Measurements from ENCODE around the gene REL.

Gene REL

GRCh38 chr2:60964651-60965498 is 83.5 kb downstream of the REL start:
- no peak for DNase-seq (ENCODE audit: low read depth)

GRCh38 chr2:60965499-60965785 is 84.1 kb downstream of the REL start:
- no peak for DNase-seq (ENCODE audit: low read depth)

GRCh38 chr2:60966507-60967405 is 85.4 kb downstream of the REL start:
- no peak for DNase-seq (ENCODE audit: low read depth)

DNA sequence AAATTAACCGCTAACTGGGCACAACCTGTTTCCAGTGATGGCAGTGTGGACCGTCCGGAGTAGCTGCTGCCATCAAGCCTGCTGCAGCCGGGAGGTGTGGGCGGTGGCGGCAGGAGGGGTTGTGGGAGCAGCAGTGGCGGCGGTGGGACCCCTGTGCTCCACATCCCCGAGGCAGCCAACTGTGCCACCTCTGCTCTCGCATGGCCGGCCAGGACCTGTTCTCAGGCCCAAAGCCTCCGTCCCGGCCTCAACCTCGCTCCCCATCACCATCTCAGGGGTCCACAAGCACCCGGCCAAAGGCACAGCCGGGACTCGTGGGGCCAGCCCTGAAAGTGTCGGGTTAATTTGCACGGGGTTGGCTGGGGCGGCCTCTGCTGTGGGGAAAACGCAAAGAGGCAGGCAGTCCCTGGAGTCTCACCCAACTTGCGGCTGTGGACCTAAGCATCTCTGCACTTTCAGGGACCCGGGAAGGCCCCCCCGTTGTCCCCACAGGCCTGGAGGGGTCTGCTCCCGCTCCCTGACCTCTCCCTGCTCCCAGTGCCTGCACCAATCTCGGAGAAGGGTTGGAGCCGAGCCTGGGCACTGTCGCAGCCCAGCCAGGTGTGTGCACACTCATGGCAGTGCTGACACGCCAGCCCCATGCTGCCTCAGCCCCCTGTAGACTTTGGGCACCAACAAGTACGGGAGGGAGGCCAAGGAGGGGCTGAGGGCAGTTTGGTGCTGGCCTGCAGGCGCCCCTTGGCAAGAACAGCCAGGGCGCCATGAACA is 91.7 kb downstream of the REL start:
- no peak for DNase-seq (ENCODE audit: low read depth)

DNA sequence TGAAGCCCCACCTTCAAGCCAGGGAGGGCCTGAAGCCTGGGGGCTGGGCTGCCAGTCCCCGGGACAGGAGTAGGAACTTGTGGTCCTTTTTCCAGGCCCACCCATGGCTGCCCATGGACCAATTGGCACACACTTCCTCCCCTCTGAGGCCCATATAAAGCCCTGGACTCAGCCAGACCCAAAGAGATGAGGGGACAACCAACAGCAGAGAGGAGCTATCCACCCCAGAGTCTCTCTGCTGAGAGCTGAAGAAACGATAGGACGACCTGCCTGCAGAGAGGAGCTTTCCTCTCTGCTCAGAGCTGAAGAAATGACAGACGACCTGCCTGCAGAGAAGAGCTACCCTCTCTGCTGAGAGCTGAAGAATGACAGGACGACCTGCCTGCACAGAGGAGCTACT is 92.3 kb downstream of the REL start:
- DNase-seq (ENCODE audit: low read depth), result no peak

DNA sequence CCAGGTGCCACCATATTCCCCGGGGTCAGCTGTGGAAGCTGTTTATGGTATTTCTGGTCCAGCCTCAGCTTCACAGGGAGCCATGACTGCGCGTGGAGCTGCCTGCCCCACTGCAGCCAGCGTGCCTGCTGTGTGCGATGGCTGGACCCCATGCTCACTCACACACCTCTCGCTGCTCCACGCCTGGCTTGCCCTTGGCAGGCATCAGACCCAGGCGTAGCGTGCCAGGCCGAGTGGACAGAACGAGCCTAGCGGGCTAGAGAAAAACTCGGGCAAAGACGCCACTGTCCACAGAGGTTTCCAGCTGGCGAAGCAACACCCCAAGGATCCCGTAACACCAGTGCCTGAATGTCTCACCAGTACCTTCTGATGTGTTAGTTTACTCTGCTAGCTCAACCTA is 93.3 kb downstream of the REL start:
- DNase-seq (ENCODE audit: low read depth), result no peak
